Hepatocyte (in vitro differentiated cells): ENCODE results near the gene SYNPR.

ENCODE experiments used
- EZH2 ChIP-seq: fragments of 200-600 bp; sonication (generic); IDR thresholded peaks from 2 replicates; pipeline ENCODE4 v1.6.1; 2016; ENCODE audit warnings: antibody characterized with exemption, mild to moderate bottlenecking, borderline replicate concordance
- EZH2phosphoT487 ChIP-seq: fragments of 200-600 bp; sonication (generic); IDR thresholded peaks from one replicate; pipeline ENCODE4 v1.6.1; 2018; ENCODE audit warnings: antibody characterized with exemption, mild to moderate bottlenecking, low read depth, moderate library complexity; ENCODE audit not compliant: unreplicated experiment, severe bottlenecking
- TF ChIP-seq, protein P1 (sequence below): fragments of 200-600 bp; sonication (generic); IDR thresholded peaks from 2 replicates; pipeline ENCODE4 v1.5.1; 2016; ENCODE audit warnings: antibody characterized with exemption, mild to moderate bottlenecking; ENCODE audit not compliant: poor library complexity

DNA sequence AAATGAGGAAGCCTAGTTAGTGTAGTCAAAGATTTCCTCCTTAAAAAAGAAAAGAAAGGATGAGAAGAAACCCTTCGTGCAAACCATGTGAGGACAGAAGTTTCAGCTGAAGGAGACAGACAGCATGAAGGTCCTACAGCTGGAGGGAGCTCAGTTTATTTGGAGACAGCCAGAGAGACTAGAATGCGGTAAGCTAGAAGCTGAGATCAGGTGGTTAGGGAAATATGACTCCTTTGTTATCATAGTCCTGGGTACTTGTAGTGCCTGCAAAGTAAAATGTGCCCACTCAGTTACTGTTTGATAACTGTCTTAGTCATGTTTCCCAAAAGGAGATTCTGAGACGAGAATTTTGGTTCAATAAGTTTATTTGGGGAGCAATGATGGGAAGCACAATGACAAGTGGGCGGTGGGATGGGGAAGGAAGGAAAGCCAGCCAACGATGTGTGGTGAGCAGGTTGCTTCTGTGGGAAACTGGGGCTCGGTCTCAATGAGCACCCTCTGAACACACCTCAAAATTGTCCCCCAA is 195.6 kb downstream of the SYNPR start:
- TF ChIP-seq, protein P1, sequence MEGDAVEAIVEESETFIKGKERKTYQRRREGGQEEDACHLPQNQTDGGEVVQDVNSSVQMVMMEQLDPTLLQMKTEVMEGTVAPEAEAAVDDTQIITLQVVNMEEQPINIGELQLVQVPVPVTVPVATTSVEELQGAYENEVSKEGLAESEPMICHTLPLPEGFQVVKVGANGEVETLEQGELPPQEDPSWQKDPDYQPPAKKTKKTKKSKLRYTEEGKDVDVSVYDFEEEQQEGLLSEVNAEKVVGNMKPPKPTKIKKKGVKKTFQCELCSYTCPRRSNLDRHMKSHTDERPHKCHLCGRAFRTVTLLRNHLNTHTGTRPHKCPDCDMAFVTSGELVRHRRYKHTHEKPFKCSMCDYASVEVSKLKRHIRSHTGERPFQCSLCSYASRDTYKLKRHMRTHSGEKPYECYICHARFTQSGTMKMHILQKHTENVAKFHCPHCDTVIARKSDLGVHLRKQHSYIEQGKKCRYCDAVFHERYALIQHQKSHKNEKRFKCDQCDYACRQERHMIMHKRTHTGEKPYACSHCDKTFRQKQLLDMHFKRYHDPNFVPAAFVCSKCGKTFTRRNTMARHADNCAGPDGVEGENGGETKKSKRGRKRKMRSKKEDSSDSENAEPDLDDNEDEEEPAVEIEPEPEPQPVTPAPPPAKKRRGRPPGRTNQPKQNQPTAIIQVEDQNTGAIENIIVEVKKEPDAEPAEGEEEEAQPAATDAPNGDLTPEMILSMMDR = no peak
- TF ChIP-seq EZH2phosphoT487 (no peak), EZH2 (no peak)
